Vagina (tissue), 2 donors: ENCODE results near the gene ATG9B.

Experiments
- CTCF ChIP-seq, 3 experiments: fragments of 450-650 bp in 2 of 3; fragments of 200-600 bp in 1 of 3; sonication (generic) in 1 of 3; IDR thresholded peaks; one replicate each; pipeline ENCODE4 v1.5.1; 2017 to 2019; ENCODE audit warnings: antibody characterized with exemption in 3 of 3, mild to moderate bottlenecking in 2 of 3, moderate library complexity in 2 of 3
- POLR2A ChIP-seq, 2 donors: fragments of 450-650 bp; IDR thresholded peaks; one replicate each; pipeline ENCODE4 v1.6.1; 2017; ENCODE audit warnings: antibody characterized with exemption in 2 of 2, mild to moderate bottlenecking in 2 of 2, moderate library complexity in 2 of 2
- POLR2AphosphoS5 ChIP-seq, 2 donors: sonication (generic); formaldehyde crosslinking; IDR thresholded peaks; one replicate each; pipeline ENCODE4 v1.9.0; 2017; ENCODE audit warnings: antibody characterized with exemption in 2 of 2, mild to moderate bottlenecking in 2 of 2, low read depth in 1 of 2; ENCODE audit not compliant: insufficient read depth in 1 of 2

- TF ChIP-seq CTCF (IDR thresholded peaks at IDR 0.05) (no peak), POLR2A (IDR thresholded peaks at IDR 0.05) (no peak), POLR2AphosphoS5 (IDR thresholded peaks at IDR 0.05; ENCODE audit: insufficient read depth in 1 of 2, low read depth in 1 of 2) (no peak)
Observed at GRCh38 chr7:150971242-150972022, 52.9 kb downstream of the ATG9B start.
